Measurements from ENCODE around the gene RASL10A.

Gene RASL10A

DNA sequence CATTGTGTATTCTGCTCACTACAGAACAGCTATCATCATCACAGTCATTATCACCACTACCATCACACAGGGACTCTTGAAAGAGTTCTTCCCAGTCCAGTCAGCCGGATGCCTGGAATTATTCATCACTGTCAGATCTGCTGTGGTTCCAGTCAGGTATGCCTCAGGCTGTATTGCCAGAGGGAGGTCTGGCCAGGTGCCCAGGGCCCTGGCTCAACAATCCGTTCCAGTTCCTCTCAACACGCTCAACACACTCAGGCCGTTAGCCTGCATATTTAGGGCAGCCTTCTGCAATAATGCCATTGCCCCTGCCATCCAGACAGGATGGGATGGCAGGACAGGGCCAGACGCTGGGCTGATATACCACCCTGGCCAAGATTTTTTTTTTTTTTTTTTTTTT lies 28.6 kb upstream of the RASL10A start:
- H3K9me3 Mint-ChIP-seq: no peaks in the 10 kb centered on the region
- DNase-seq (ENCODE audit: low spot score in 2 of 2) (no peak), ATAC-seq (replicated peaks; ENCODE audit: extremely low read depth, poor library complexity, severe bottlenecking) (no peak)
- H3K27ac Mint-ChIP-seq (ENCODE audit: low read depth): no peak overlapping the region
- H3K27me3 Mint-ChIP-seq: no peaks in the 10 kb centered on the region
- H3K4me1 Mint-ChIP-seq: no peaks in the 10 kb centered on the region
- no peak overlapping the region for H3K4me3 Mint-ChIP-seq
- peaks cover 44% of the 10 kb centered on the region for H3K36me3 Mint-ChIP-seq (ENCODE audit: insufficient read depth)

DNA sequence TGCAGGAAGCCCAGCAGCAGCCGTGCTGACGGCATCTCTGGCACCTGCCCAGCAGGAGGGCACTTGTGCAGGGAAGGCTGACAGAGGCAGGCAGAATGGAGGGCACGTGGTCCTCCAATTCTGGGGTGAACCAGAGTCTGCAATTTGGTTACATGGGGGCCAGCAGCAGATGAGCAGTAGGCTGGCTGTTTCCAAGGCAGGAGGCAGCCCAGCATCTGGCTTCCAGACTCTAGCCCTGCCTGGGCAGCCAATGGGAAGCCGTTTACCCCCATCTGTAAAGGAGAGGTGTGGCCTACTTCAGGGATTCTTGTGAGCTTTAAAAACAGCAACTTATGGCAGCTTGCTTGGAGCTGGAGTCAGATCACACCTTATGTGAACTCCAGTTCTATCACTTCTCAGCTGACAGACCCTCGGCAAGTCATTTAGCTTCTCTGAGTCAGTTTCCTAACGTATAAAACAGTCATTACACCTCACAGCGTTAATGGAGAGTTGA lies 27.9 kb upstream of the RASL10A start:
- Mint-ChIP-seq H3K4me3 (no peak overlapping the region), H3K27me3 (no peaks in the 10 kb centered on the region), H3K36me3 (ENCODE audit: insufficient read depth) (peaks cover 49% of the 10 kb centered on the region), H3K27ac (ENCODE audit: low read depth) (no peak overlapping the region), H3K9me3 (no peaks in the 10 kb centered on the region), H3K4me1 (no peaks in the 10 kb centered on the region)
- no peak for DNase-seq (ENCODE audit: low spot score in 2 of 2)
- ATAC-seq (replicated peaks; ENCODE audit: extremely low read depth, poor library complexity, severe bottlenecking): no peak

DNA sequence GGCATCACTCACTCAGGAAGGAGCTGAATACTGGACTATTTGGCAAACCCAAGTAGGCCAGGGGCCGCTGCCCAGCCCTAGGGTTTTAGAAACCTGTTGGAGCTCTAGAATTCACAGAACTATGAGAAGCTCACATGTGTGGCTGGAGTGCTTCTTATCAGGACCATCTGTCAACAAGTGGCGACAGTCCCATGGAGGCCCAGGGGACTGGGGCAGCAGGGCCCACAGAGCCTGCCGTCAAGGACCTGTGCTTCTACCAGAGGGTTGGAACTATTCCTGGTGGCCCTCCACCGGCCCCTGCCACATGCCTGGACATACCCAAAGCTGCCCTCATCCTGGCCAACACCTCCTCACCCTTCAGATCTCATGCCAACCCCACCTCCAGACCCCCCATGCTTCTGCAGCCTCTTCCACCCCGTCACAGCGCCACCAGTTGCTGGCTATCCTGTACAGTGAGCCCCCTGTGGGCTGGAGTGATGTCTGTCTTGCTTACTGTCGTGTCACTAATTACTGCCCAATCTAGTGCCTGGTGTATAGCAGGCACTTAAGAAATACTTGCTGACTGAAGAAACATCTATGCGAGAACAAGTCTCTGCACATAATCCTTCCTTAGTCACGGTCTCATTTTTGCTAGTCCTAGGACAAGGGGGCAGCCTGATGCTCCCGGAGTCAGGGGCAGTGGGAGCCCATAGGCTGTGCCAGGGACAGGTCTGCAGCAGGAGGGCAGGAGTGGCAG lies 27.2 kb upstream of the RASL10A start:
- H3K4me3 Mint-ChIP-seq: no peak overlapping the region
- H3K4me1 Mint-ChIP-seq: no peaks in the 10 kb centered on the region
- no peak for ATAC-seq (replicated peaks; ENCODE audit: extremely low read depth, poor library complexity, severe bottlenecking)
- H3K36me3 Mint-ChIP-seq (ENCODE audit: insufficient read depth): peaks cover 49% of the 10 kb centered on the region
- no peaks in the 10 kb centered on the region for H3K27me3 Mint-ChIP-seq
- no peak overlapping the region for H3K27ac Mint-ChIP-seq (ENCODE audit: low read depth)
- no peak for DNase-seq (ENCODE audit: low spot score in 2 of 2)
- H3K9me3 Mint-ChIP-seq: no peaks in the 10 kb centered on the region

DNA sequence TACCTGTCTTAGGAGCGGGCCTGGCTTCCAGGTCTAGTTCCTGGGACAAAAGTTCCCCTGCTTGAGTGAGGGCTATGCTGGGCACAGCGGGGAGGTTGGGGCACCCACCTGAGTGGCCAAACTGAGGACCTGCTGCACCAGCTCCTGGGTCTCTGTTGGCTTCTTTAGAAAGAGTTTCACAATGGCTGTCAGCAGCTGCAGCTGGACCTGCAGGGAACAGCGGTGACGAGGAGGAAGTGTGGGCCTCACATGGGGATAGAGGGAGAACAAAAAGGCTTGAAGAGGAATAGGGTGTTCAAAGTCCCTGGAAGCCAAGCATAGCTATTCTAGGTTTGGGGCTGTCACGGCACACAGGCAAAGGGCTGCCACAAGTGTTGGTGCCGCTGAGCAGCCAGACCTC lies 26.7 kb upstream of the RASL10A start:
- no peaks in the 10 kb centered on the region for H3K4me1 Mint-ChIP-seq

DNA sequence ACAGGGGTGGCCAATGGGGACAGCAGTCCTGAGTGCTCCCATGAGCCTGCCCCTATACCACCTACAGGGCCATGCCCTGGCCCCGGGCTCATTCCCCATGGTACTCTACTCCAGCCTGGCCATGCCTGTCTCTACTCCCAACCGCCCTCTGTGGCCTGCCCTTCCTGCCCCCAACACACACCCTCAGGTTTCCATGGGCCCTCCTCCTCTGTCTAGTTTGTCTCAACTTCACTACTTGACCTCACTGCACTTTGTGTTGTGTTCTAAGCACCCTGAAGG lies 26.3 kb upstream of the RASL10A start:
- Mint-ChIP-seq H3K27ac (ENCODE audit: low read depth) (no peak overlapping the region), H3K36me3 (ENCODE audit: insufficient read depth) (peaks cover 49% of the 10 kb centered on the region), H3K4me1 (no peaks in the 10 kb centered on the region), H3K27me3 (no peaks in the 10 kb centered on the region), H3K9me3 (no peaks in the 10 kb centered on the region), H3K4me3 (no peak overlapping the region)
- no peak for ATAC-seq (replicated peaks; ENCODE audit: extremely low read depth, poor library complexity, severe bottlenecking)
- no peak for DNase-seq (ENCODE audit: low spot score in 2 of 2)

More for the DNA sequence above, 26.7 kb upstream of the RASL10A start:
- Mint-ChIP-seq H3K36me3 (ENCODE audit: insufficient read depth) (peaks cover 48% of the 10 kb centered on the region), H3K4me3 (no peak overlapping the region), H3K27ac (ENCODE audit: low read depth) (no peak overlapping the region), H3K9me3 (no peaks in the 10 kb centered on the region), H3K27me3 (no peaks in the 10 kb centered on the region)
- DNase-seq (ENCODE audit: low spot score in 2 of 2): no peak
- ATAC-seq (replicated peaks; ENCODE audit: extremely low read depth, poor library complexity, severe bottlenecking): no peak

DNA sequence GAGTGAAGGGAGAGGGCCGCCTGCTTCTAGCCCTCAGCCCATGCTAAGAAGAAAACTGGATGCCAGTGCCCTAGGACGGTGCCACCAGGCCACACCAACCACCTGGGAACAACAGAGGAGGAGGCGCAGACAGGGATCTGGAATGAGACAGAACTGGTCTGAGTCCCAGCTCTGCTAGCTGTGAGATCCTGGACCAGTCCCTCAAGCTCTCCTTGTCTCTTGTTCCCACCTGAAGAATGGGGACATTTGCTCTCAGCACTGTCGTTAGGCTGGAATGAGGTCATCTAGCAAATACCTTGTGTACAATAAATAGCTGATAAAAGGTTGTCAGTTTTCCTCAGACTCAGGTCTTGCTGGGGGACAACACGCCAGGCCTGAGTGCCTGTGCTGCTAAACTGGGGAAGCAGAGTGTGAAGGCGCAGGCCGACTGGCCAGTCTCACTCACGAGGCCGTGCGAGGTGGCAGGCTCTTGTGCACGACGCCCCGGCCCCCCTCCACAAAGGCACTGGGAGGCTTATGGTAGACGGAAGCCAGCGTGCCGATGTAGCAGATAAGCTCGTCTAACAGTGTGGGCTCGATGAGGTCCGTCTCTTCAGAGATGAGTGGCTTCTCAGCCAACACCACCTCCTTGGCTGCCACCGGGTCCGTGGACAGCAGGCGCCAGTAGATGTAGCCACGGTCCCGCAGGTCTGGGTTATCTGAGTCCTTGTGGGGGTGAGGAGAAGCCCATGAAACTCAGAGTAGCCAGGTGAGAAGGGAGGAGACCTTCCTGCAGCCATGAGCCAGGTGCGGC lies 25.8 kb upstream of the RASL10A start:
- Mint-ChIP-seq H3K4me1 (no peaks in the 10 kb centered on the region), H3K36me3 (ENCODE audit: insufficient read depth) (peaks cover 49% of the 10 kb centered on the region), H3K27me3 (no peaks in the 10 kb centered on the region), H3K27ac (ENCODE audit: low read depth) (no peak overlapping the region), H3K4me3 (no peak overlapping the region), H3K9me3 (no peaks in the 10 kb centered on the region)
- no peak for ATAC-seq (replicated peaks; ENCODE audit: extremely low read depth, poor library complexity, severe bottlenecking)
- no peak for DNase-seq (ENCODE audit: low spot score in 2 of 2)

DNA sequence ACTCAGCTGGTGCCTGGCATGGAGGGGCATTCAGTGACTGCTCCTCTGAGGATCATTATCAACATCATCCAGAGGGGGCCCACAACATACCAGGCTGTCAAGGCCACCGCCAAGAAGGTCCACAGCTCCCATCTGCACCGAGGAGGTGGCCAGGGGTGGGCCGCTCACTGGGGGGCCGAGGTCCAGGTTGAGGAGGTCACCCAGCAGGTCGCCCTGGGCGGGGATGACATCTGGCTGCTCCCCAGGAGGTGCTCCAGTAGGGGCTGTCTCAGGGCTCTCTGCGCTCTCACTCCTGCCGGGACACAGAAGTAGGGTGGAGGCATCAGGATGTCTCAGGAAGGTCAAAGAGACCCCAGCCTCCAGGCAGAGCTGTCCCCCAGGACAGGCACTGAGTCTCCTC lies 25.1 kb upstream of the RASL10A start:
- H3K36me3 Mint-ChIP-seq (ENCODE audit: insufficient read depth): peaks cover 45% of the 10 kb centered on the region
- no peak for ATAC-seq (replicated peaks; ENCODE audit: extremely low read depth, poor library complexity, severe bottlenecking)
- DNase-seq (ENCODE audit: low spot score in 2 of 2): no peak
- no peak overlapping the region for H3K27ac Mint-ChIP-seq (ENCODE audit: low read depth)
- H3K27me3 Mint-ChIP-seq: no peaks in the 10 kb centered on the region
- H3K9me3 Mint-ChIP-seq: no peaks in the 10 kb centered on the region
- no peak overlapping the region for H3K4me3 Mint-ChIP-seq
- no peaks in the 10 kb centered on the region for H3K4me1 Mint-ChIP-seq

DNA sequence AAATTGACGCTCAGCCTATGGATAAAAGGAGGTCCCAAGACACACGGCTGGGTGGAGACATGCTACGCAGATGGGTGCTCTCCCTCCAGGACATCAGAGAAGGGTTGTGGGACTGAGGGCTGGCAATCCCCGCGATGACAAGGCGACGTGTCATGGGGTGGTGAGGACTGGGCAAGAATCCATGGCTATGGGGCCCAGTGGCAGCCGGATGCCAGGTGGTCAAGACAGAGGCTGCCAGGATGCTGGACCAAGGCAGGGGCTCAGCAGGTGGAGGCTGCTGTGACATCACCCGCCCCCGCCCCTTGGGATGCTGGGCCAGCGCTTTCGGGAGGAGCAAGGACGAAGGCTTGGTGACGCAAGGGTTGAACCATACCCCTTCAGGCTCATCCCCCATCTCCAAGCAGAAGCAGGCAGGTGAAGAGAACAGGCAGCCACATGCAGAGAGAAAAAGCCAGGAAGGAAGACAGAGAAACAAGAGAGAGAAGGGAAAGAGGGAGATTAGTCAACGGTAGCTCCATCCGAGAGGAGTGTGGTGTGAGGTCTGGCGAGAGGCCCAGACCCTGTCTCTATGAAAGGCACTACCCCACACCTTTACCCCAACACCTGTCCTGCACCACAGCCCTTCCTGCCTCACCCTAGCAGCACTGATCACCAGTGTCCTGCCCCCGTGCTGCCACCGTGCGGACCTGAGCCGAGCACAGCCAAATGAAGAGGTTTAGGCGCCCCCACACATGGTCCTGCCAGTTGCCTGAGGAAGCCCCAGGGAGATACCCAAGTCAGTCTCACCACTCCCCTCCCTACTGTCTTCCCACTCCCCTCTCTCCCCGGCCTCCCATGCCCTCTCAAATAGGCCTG lies 24.1 kb upstream of the RASL10A start:
- no peaks in the 10 kb centered on the region for H3K4me1 Mint-ChIP-seq
- H3K4me3 Mint-ChIP-seq: no peak overlapping the region
- no peak overlapping the region for H3K27ac Mint-ChIP-seq (ENCODE audit: low read depth)
- ATAC-seq (replicated peaks; ENCODE audit: extremely low read depth, poor library complexity, severe bottlenecking): no peak
- no peaks in the 10 kb centered on the region for H3K9me3 Mint-ChIP-seq
- H3K27me3 Mint-ChIP-seq: no peaks in the 10 kb centered on the region
- peaks cover 40% of the 10 kb centered on the region for H3K36me3 Mint-ChIP-seq (ENCODE audit: insufficient read depth)
- DNase-seq (ENCODE audit: low spot score in 2 of 2): no peak

DNA sequence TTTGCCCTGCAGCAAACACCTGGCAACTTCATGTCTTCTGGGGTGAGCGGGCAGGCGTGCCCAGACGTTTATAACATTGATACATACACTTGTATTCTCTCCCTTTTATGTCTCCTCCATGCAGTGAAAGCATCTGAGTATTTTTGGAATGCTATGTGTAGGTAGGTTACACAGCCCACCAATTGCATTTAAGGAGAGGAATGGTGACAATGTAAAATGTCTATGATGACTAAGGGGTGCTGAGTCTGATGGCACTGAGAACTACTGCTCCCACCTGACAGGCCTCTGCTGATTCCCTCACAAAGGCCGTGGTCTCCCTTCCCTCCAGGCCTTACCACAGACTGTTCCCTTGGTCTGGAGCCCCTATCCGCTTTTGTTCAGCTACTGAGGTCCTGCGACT lies 22.9 kb upstream of the RASL10A start:
- Mint-ChIP-seq H3K36me3 (ENCODE audit: insufficient read depth) (peaks cover 35% of the 10 kb centered on the region), H3K27ac (ENCODE audit: low read depth) (no peak overlapping the region), H3K4me3 (no peak overlapping the region), H3K4me1 (no peaks in the 10 kb centered on the region), H3K9me3 (no peaks in the 10 kb centered on the region), H3K27me3 (no peaks in the 10 kb centered on the region)
- ATAC-seq (replicated peaks; ENCODE audit: extremely low read depth, poor library complexity, severe bottlenecking) (no peak), DNase-seq (ENCODE audit: low spot score in 2 of 2) (no peak)

DNA sequence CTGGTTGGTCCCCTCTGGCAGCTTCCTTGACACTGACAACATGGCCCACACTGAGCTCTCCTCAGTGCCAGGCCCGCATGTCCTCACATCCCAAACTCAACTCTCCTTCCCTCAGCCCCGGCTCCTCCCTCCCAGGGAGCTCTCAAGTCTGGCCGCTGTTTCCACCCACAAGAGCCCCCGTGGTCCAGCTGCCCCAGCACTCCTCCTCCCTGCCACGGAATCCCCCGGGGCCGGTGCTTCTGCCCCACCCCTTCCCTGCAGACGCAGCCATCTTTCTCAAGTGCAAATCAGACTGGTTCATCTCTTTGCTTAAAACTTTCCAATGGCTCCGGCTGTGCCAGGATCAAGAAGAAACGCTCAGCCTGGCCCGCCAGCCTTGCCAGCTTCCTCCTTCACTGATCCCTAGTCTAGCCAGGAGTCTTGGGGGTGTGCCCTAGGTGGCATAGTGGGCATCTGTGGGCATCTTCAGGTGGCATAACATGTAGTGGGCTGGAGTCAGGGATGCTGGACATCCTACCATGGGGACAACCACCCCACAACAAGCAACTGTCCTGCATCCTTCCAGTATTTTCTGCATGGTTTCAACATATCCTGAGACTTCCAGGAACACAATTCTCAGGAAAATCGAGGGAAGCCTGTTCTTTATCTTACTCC lies 22.3 kb upstream of the RASL10A start:
- Mint-ChIP-seq H3K27ac (ENCODE audit: low read depth) (no peak overlapping the region), H3K9me3 (no peaks in the 10 kb centered on the region), H3K27me3 (no peaks in the 10 kb centered on the region), H3K4me3 (no peak overlapping the region), H3K4me1 (no peaks in the 10 kb centered on the region), H3K36me3 (ENCODE audit: insufficient read depth) (peaks cover 36% of the 10 kb centered on the region)
- ATAC-seq (replicated peaks; ENCODE audit: extremely low read depth, poor library complexity, severe bottlenecking) (no peak), DNase-seq (ENCODE audit: low spot score in 2 of 2) (no peak)

DNA sequence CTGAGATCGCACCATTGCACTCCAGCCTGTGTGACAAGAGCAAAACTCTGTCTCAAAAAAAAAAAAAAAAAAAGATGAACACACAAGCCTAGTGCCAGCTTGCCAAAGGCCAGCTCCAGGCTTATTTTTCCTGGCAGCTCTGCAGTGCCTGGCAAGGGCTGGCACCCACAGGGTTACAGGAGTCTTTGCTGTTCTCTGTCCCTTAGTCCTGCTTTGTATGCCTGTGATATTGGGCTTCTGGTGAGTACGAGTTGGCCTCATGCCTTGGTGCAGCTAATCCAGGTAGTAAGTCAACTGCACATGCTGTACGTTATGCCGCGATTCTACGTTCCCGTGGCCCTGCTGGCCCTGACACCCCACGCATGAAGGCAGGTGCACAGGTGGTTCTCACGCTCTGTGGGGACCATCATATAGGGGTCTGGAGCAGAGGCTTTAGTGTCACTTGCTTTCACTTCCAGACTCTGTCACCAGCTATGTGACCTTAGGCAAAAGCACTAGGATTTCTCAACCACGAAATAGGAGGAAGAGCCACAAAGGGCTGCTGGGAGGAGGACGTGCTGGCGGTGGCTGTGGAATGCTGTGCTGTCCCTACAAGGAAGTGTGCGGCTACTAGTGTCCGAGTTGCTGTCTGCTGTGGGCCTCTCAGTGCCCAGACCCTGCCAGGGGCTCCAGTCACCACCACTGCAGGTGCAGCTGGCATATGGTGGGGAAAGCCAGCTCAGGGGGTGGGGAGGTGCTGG lies 21.4 kb upstream of the RASL10A start:
- Mint-ChIP-seq H3K4me1 (no peaks in the 10 kb centered on the region), H3K4me3 (no peak overlapping the region), H3K36me3 (ENCODE audit: insufficient read depth) (peaks cover 37% of the 10 kb centered on the region), H3K9me3 (no peaks in the 10 kb centered on the region), H3K27ac (ENCODE audit: low read depth) (no peak overlapping the region), H3K27me3 (no peaks in the 10 kb centered on the region)
- ATAC-seq (replicated peaks; ENCODE audit: extremely low read depth, poor library complexity, severe bottlenecking) (no peak), DNase-seq (ENCODE audit: low spot score in 2 of 2) (no peak)

DNA sequence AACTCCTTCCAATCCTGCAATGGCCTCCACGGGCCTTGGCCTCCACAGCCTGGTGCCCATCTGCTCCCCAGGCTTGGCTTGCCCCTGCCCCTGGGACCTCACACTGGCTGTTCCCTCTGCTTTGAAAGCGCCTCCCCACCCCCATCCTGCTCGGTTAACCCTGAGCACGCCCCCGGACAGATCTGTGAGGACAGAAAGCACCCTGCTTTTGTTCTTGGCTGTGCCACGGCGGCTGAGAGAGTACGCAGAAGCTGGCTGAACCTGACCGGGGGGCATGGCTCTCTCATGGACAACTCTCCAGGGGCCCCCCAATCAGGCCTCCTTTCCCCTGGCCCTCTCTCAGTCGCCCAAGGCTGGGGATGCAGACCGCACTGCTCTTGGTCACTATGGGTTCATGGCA lies 20.2 kb upstream of the RASL10A start:
- no peaks in the 10 kb centered on the region for H3K9me3 Mint-ChIP-seq
- no peaks in the 10 kb centered on the region for H3K27me3 Mint-ChIP-seq
- ATAC-seq (replicated peaks; ENCODE audit: extremely low read depth, poor library complexity, severe bottlenecking) (no peak), DNase-seq (ENCODE audit: low spot score in 2 of 2) (no peak)
- H3K27ac Mint-ChIP-seq (ENCODE audit: low read depth): no peak overlapping the region
- H3K4me3 Mint-ChIP-seq: no peak overlapping the region
- H3K36me3 Mint-ChIP-seq (ENCODE audit: insufficient read depth): peaks cover 35% of the 10 kb centered on the region
- no peaks in the 10 kb centered on the region for H3K4me1 Mint-ChIP-seq
